Endothelial cell of umbilical vein (primary cell): ENCODE results near the gene TMEM176A. TPM values are rescaled to one million over a fixed set of nuclear protein-coding genes. Genes with fewer than 3 reads are reported as not detected.

ENCODE experiments used
- BruUV-seq: library from RNA; stranded (reverse); fragments of 400-500 nt; replicated peaks from 2 replicates; lab custom pipeline; 2021; lab: Mats Ljungman, UMichigan
- CTCF ChIA-PET: fragments of 300-600, 350-600 bp; sonication (Branson Sonifier 250); formaldehyde crosslinking; loops from one replicate; lab custom pipeline; 2021; ENCODE audit warnings: antibody characterized with exemption, inconsistent platforms; lab: Charles Lee
- POLR2A ChIA-PET: fragments of 300-600, 350-600 bp; sonication (Branson Sonifier 250); formaldehyde crosslinking; loops from one replicate; lab custom pipeline; 2021; ENCODE audit warnings: antibody characterized with exemption, inconsistent platforms; lab: Charles Lee
- DNase-seq: peaks from one replicate; pipeline ENCODE4 v3.0.0-alpha.2; 2011; ENCODE audit warnings: low read depth, low spot score
- FAIRE-seq: peaks from 2 replicates; lab custom pipeline; 2011; peaks lifted over from hg19 to GRCh38; lab: Jason Lieb, UNC
- H2AFZ ChIP-seq: 2 replicates; pipeline ENCODE4 v1.6.0; 2012; ENCODE audit warnings: low read depth, low read length, control low read depth, inconsistent platforms
- H3K27ac ChIP-seq: 2 replicates; pipeline ENCODE4 v1.5.1; 2011; ENCODE audit warnings: low read depth, mild to moderate bottlenecking, control low read depth, low read length, moderate library complexity; ENCODE audit not compliant: insufficient read depth
- H3K27me3 ChIP-seq, 2 experiments: 2 replicates each; pipeline versions ENCODE4 v1.6.0 to v1.6.1; 2011; ENCODE audit warnings: low read length in 2 of 2, mixed read lengths in 1 of 2; ENCODE audit not compliant: control insufficient read depth in 2 of 2, insufficient read depth in 2 of 2
- H3K36me3 ChIP-seq, 2 experiments: 2 replicates in 1 of 2; 3 replicates in 1 of 2; pipeline ENCODE4 v1.5.1; 2011; ENCODE audit warnings: low read length in 2 of 2, mild to moderate bottlenecking in 1 of 2, moderate library complexity in 1 of 2; ENCODE audit not compliant: control insufficient read depth in 2 of 2, insufficient read depth in 2 of 2; ENCODE audit errors: extremely low read depth in 1 of 2
- H3K4me1 ChIP-seq: 3 replicates; pipeline ENCODE4 v1.5.1; 2011; ENCODE audit warnings: mild to moderate bottlenecking, low read length; ENCODE audit not compliant: control insufficient read depth, insufficient read depth; ENCODE audit errors: extremely low read depth
- H3K4me2 ChIP-seq: 2 replicates; pipeline ENCODE4 v1.6.1; 2011; ENCODE audit warnings: low read length, control low read depth, mixed read lengths; ENCODE audit not compliant: insufficient read depth
- H3K4me3 ChIP-seq, 3 experiments: fragments of 200-600 bp in 1 of 3; sonication (generic), shearing (Covaris generic) in 1 of 3; replicated peaks in 1 of 3; 2 replicates each; pipeline ENCODE4 v1.5.1; 2011 to 2016; ENCODE audit warnings: control low read depth in 3 of 3, low read length in 3 of 3, mild to moderate bottlenecking in 2 of 3, inconsistent platforms in 1 of 3, low read depth in 1 of 3, moderate library complexity in 1 of 3; ENCODE audit not compliant: insufficient read depth in 1 of 3
- H3K79me2 ChIP-seq: 2 replicates; pipeline ENCODE4 v1.6.0; 2012; ENCODE audit warnings: low read length, inconsistent platforms; ENCODE audit not compliant: control insufficient read depth, insufficient read depth
- H3K9ac ChIP-seq: replicated peaks from 2 replicates; pipeline ENCODE3; 2011; ENCODE audit warnings: low read length, control low read depth; ENCODE audit not compliant: insufficient read depth; ENCODE audit errors: extremely low read depth
- H3K9me1 ChIP-seq: replicated peaks from 3 replicates; pipeline ENCODE4 v1.6.0; 2011; ENCODE audit warnings: mild to moderate bottlenecking, low read length; ENCODE audit not compliant: control insufficient read depth, insufficient read depth; ENCODE audit errors: extremely low read depth
- H3K9me3 ChIP-seq: replicated peaks from 2 replicates; pipeline ENCODE4 v1.5.1; 2012; ENCODE audit warnings: low read length, inconsistent platforms; ENCODE audit not compliant: control insufficient read depth, insufficient read depth
- H4K20me1 ChIP-seq: replicated peaks from 2 replicates; pipeline ENCODE3; 2011; ENCODE audit warnings: mild to moderate bottlenecking, low read length; ENCODE audit not compliant: control insufficient read depth, insufficient read depth; ENCODE audit errors: extremely low read depth
- CTCF ChIP-seq, 2 donors: IDR thresholded peaks; 1 replicate in 1 of 2; 2 replicates in 1 of 2; pipeline ENCODE4 v1.5.1; 2011; ENCODE audit warnings: low read length in 2 of 2, mild to moderate bottlenecking in 2 of 2, moderate library complexity in 2 of 2, control low read depth in 1 of 2, inconsistent platforms in 1 of 2, low read depth in 1 of 2; ENCODE audit not compliant: insufficient read depth in 1 of 2; ENCODE audit errors: extremely low read depth in 1 of 2
- EZH2 ChIP-seq: IDR thresholded peaks from 2 replicates; pipeline ENCODE4 v1.6.1; 2012; ENCODE audit warnings: borderline replicate concordance, low read depth, mild to moderate bottlenecking, moderate library complexity, low read length, inconsistent platforms; ENCODE audit not compliant: severe bottlenecking
- FOS ChIP-seq: IDR thresholded peaks from 2 replicates; pipeline ENCODE4 v1.6.1; 2011; ENCODE audit warnings: mild to moderate bottlenecking, low read length, moderate library complexity, borderline replicate concordance; ENCODE audit not compliant: insufficient read depth
- GATA2 ChIP-seq: IDR thresholded peaks from 2 replicates; pipeline ENCODE4 v1.7.0; 2011; ENCODE audit warnings: low read depth, mild to moderate bottlenecking, moderate library complexity, mixed read lengths, low read length; ENCODE audit not compliant: insufficient read length, insufficient read depth
- JUN ChIP-seq: IDR thresholded peaks from 2 replicates; pipeline ENCODE4 v1.6.1; 2011; ENCODE audit warnings: borderline replicate concordance, low read depth; ENCODE audit not compliant: insufficient read length, insufficient read depth
- MAX ChIP-seq: IDR thresholded peaks from 2 replicates; pipeline ENCODE4 v1.6.1; 2011; ENCODE audit not compliant: insufficient read depth, insufficient read length
- MYC ChIP-seq: IDR thresholded peaks from one replicate; pipeline ENCODE4 v1.6.1; 2011; ENCODE audit warnings: mild to moderate bottlenecking, low read depth, low read length
- POLR2A ChIP-seq: IDR thresholded peaks from 2 replicates; pipeline ENCODE4 v1.6.1; 2012; ENCODE audit warnings: low read depth, mild to moderate bottlenecking, control low read depth, low read length
- POLR2AphosphoS5 ChIP-seq: IDR thresholded peaks from 2 replicates; pipeline ENCODE4 v1.6.1; 2012; ENCODE audit warnings: low read depth, mild to moderate bottlenecking, control low read depth, low read length, moderate library complexity; ENCODE audit not compliant: insufficient read depth
- dilution Hi-C: fragments of 300-500 bp; cut with MboI; formaldehyde crosslinking; loops from one replicate; pipeline ENCODE4 v1.15.0; 2019; ENCODE audit warnings: low sequenced_read_pairs; ENCODE audit not compliant: extremely low pct_ligation_motif_present
- intact Hi-C: fragments of 100-400 bp; cut with micrococcal nuclease; formaldehyde crosslinking; loops from one replicate; pipeline ENCODE4 v1.10.0; 2022
- polyA plus RNA-seq, 4 experiments: library from polyadenylated mRNA; depleted of rRNA in 3 of 4; stranded (reverse) in 3 of 4; unstranded in 1 of 4; fragments of >200 nt; gene quantifications; 2 replicates each; pipeline versions ENCODE4 v1.2.1 to v1.2.3, GENCODE V29; 2011 to 2012; ENCODE audit warnings: missing spikeins in 1 of 4
- total RNA-seq: library from RNA; stranded (reverse); gene quantifications from 2 replicates; pipeline ENCODE4 v1.2.3, GENCODE V29; 2021

TMEM176A gene
- total and polyA plus RNA-seq, 2 donors (not counting 3 experiments of a cell fraction or from before 2014, with no cell fraction given) = not detected

- BruUV-seq = no TSS peak
- peaks cover 2 to 7% of the 10 kb centered on the region in 2 experiments for H3K27me3 ChIP-seq
- FAIRE-seq (no peak), DNase-seq (no peak)
- intact Hi-C loops (no loop called here), dilution Hi-C loops (no loop called here)
- no peaks in the 10 kb centered on the region for H4K20me1 ChIP-seq
- no peak overlapping the region for H3K9ac ChIP-seq
- no peaks in the 10 kb centered on the region for H3K9me1 ChIP-seq
- H3K79me2 ChIP-seq = no peaks in the 10 kb centered on the region
- H3K9me3 ChIP-seq = no peaks in the 10 kb centered on the region
- ChIA-PET CTCF (interaction anchor here (1.4 kb wide), 1 partner anchor 9 kb away, joined by 4 read pairs; no protein-coding TSS in a partner anchor), POLR2A (no interaction called here)
- H2AFZ ChIP-seq = no peak overlapping the region
- no peak overlapping the region for H3K27ac ChIP-seq
- no peaks in the 10 kb centered on the region for H3K36me3 ChIP-seq
- H3K4me3 ChIP-seq = no peak overlapping the region
- TF ChIP-seq CTCF (IDR thresholded peaks at IDR 0.05; ENCODE audit: extremely low read depth in 1 of 2, insufficient read depth in 1 of 2, low read depth in 1 of 2, low read length in 2 of 2) (no peak), GATA2 (no peak), POLR2A (no peak), FOS (no peak), EZH2 (no peak), POLR2AphosphoS5 (no peak), MAX (no peak), JUN (no peak), MYC (no peak)
- no peak overlapping the region for H3K4me2 ChIP-seq
- H3K4me1 ChIP-seq = no peaks in the 10 kb centered on the region
Observed at GRCh38 chr7:150848111-150848510, 47.5 kb downstream of the TMEM176A start.
